HG02610 (cell line): ENCODE results near the gene EHMT1.

Source experiments
- ATAC-seq: cut with Tn5 transposase; IDR thresholded peaks from one replicate; pipeline ENCODE4 v1.9.1; 2021; ENCODE audit warnings: mild to moderate bottlenecking, moderate library complexity; ENCODE audit not compliant: unreplicated experiment

Gene EHMT1

DNA sequence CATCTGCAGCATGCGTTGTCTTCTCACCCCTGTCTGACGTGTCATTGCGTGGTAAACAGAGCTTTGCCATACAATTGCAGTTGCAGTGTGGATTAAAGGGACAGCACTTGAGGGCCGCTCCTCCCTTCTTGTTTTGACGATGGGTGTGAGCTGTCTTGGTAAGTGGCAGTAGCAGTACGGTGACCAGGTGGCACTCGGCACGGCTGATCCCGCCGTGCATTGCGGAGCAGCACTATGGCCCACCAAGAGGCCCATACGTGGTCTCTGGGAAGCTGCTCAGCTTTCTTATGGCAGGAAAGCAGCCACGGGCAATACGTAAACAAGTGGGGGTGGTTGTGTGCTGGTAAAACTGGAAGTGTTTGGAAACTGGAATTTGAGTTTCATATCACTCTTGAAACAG lies 25.1 kb downstream of the EHMT1 start:
- ATAC-seq = no peak

- ATAC-seq = no peak
These were observed 26.4 kb downstream of the EHMT1 start for GRCh38 chr9:137645211-137645610.

DNA sequence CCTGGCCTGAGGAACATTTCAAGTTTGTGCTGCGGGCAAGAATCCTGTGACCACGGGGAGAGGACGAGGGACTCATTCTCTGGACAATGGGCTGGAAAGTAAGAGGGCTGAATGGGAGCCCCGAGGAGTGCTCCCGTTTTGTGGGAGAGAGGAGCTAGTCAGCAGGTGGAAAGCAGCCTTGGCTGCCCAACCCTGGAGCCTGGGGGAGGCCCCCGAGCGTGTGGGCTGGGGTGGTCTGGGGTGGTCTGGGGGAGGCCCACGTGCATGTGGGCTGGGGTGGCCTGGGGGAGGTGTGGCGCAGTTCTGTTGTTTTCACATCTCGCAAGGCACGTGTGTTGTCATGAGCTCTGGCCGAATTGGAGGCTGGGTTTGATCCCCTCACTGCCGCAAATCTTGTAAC lies 27.5 kb downstream of the EHMT1 start:
- ATAC-seq = no peak

- ATAC-seq = no peak
These were observed 28.4 kb downstream of the EHMT1 start for GRCh38 chr9:137647096-137647714.

- ATAC-seq = no peak
These were observed 29.6 kb downstream of the EHMT1 start for GRCh38 chr9:137648396-137648795.

GRCh38 chr9:137649553-137649952 lies 30.7 kb downstream of the EHMT1 start:
- ATAC-seq = no peak

- ATAC-seq = no peak
These were observed 31.5 kb downstream of the EHMT1 start for GRCh38 chr9:137650259-137650658.

- no peak for ATAC-seq
These were observed 32.0 kb downstream of the EHMT1 start for GRCh38 chr9:137650779-137651178.

DNA sequence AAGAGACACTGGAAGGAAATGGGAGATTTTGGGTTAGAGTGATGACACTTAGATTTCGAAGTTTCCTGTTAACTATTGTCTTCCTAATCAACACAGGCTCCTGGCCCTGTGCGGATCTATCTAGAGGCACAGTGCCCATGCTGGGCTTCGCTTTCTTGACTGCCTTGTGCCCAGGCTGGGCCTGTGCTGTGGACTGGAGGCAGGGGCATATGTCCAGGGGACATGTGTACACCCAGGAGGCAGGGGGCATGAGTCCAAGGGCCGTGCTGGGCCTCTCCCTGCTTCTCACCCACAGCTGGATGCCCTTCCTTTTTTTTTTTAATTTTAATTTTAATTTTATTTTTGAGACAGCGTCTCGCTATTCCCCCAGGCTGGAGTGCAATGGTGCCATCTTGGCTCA lies 37.6 kb downstream of the EHMT1 start:
- no peak for ATAC-seq

- ATAC-seq = no peak
These were observed 38.8 kb downstream of the EHMT1 start for GRCh38 chr9:137657606-137658005.

DNA sequence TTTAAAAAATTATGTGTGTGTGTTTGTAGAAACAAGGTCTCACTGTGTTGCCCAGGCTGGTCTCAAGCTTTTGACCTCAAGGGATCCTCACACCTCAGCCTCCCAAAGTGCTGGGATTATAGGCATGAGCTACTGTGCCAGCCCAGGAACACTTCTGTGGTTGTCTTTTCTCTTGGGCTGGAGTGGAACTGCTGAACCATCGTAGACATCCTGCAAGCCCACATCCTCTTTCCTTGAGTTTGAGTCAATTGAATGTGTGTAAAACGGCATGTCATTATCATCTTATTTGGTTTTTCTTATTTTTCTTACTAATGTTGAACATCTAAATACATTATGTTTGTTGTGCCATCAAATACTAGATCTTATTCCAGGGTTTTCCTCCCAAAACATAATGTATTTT lies 40.0 kb downstream of the EHMT1 start:
- no peak for ATAC-seq

DNA sequence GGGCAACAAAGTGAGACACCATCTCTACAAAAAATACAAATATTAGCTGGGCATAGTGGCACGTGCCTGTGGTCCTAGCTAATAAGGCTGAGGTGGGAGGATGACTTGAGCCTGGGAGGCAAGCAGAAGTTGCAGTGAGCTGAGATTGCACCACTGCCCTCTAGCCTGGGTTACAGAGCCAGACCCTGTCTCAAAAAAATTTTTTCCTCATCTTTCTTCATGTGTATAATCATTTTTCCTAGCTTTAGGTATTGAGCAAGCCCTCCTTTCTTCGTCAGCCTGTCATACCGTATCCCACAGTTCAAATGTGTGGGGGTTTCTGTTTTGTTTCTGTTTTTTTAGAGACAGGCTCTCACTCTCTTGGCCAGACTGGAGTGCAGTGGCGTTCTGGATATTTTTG lies 41.3 kb downstream of the EHMT1 start:
- no peak for ATAC-seq

GRCh38 chr9:137663584-137663983 lies 44.8 kb downstream of the EHMT1 start:
- ATAC-seq = no peak

DNA sequence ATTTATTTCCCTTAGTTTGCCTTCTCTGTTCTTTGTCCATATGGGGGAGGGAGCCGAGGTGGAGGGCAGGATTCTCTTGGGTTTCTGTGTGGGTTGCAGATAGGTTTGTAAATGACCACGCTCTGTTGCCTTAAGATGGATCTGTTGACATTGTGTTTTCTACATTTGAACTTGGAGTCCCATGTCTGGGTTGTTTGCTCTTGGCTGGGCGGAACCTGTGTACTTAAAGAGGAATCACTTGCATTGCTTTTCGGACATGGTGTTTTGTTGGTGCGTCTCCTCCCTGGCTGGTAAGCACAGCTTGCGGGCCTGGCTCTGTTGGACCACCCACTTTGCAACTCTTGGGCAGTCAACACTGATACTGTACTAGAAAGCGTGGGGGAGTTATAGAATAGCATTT lies 45.9 kb downstream of the EHMT1 start:
- ATAC-seq = no peak

DNA sequence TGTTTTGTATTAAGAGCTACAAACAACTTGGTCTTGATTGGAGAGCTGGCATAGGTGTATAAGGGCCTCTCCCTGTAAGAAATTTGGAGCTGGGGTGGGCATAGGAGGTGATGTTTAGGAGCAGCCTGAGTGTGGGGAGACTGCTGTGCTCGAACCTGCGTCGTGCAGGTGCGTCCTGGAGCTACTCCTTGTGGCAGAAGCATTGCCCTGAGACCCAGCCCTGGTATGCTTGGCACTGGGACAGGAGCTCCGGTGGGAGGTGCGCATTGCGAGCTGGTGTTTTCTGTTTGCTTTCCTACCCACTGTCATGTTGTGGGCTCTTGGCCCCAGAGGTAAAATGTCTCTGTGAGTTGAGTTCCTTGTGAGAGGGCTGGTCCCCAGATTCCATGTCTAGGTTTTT lies 46.4 kb downstream of the EHMT1 start:
- no peak for ATAC-seq

GRCh38 chr9:137665697-137666512 lies 47.1 kb downstream of the EHMT1 start:
- ATAC-seq = no peak

DNA sequence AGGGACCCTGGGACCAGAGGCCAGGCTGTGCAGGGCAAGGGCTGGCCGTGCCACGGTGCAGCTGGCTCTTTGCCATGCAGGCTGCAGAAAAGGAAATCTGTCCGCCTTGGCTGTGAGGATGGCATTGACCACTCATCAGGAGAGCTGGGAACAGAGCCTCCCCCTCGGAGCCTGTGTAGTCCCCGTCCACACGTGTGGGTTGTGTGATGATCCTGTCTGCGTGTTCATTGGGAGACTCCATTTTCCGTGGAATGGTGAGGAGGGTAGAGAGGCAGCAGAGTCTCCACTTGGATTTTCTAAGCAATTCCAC lies 47.7 kb downstream of the EHMT1 start:
- no peak for ATAC-seq

- ATAC-seq = no peak
These were observed 48.3 kb downstream of the EHMT1 start for GRCh38 chr9:137666955-137667670.

DNA sequence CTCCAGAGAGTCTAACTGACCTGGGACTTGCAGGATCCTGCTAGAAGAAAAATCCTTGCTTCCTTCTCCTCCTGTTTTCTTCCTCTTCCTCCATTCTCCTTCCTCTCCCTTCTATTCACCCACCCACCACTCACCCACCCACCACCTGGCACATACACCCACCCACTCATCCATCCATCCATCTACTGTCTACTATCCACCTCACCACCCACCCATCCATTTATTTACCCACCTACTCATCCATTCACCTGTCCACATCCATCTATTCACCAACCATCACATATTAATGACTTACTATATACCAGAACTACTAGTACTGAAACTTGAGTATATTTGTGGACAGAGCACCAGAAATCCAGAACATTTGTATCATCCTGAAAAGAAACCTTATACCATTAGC lies 49.4 kb downstream of the EHMT1 start:
- no peak for ATAC-seq

GRCh38 chr9:137669261-137669672 lies 50.5 kb downstream of the EHMT1 start:
- ATAC-seq = no peak

DNA sequence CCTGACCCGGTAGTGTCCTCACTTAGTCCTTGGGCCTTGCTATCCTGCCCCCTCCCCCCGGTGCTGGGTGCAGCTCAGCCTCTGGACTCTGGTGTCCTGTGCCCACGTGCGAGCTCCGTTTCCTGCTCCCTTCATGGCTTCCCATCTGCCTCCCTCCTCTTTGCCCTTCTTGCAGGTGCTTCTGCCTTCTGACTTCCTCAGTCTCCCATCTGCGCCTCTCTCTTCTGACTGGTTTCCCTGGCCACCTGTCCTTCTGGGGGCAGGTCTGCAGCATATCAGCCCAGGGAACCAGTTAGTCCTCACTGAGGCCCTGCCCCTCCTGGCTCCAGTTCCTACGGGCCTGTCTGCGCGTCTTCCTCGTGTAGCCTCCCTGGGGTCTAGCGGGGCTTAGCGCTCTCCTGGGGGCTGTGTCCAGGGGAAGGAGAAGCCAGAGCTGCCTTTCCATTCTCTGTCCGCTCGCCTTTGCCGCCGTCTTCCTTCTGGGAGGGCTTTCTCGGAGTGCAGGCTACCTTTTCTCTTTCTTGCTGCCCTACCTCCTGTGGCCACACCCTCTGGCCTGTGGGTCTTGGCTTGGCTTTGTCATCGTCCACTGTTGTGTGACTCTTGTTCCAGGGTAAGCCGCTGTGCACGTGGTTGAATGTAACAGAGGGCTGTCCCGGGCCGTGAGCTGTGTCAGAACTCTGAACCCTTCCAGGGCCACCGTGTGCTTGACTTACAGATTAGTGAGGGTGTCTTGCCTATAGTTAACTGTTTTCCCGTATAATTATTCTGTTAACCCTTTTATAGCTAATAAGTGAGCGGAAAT lies 51.8 kb downstream of the EHMT1 start:
- no peak for ATAC-seq
